WTC11 (cell line): Measurements from ENCODE around the gene NEK4. TPM values are rescaled to one million over a fixed set of nuclear protein-coding genes. Genes with fewer than 3 reads are reported as not detected.
A peak's percentile ranks its signal among the peaks of the same experiment; 100 is the strongest.

Experiments used
- ATAC-seq: fragments of 200-7000 bp; cut with Tn5 transposase; 2 replicates; pipeline ENCODE4 v1.10.0; 2021; ENCODE audit warnings: mild to moderate bottlenecking, moderate library complexity
- CTCF ChIA-PET: fragments of 300-600 bp; sonication (Branson Sonifier 250); formaldehyde crosslinking; loops from one replicate; lab custom pipeline; 2021; ENCODE audit warnings: antibody characterized with exemption; lab: Charles Lee
- POLR2A ChIA-PET: fragments of 350-600 bp; sonication (Branson Sonifier 250); formaldehyde crosslinking; loops from one replicate; lab custom pipeline; 2021; ENCODE audit warnings: antibody characterized with exemption; lab: Charles Lee
- DNase-seq: peaks from one replicate; pipeline ENCODE4 v3.0.0; 2021; ENCODE audit warnings: low spot score
- H3K27ac Mint-ChIP-seq: 2 replicates; pipeline ENCODE4 v1.8.0; 2021; ENCODE audit warnings: mixed read lengths
- H3K27me3 Mint-ChIP-seq: 2 replicates; pipeline ENCODE4 v1.8.0; 2021; ENCODE audit warnings: low read depth, mild to moderate bottlenecking, moderate library complexity, mixed read lengths
- H3K36me3 Mint-ChIP-seq: 2 replicates; pipeline ENCODE4 v1.8.0; 2021; ENCODE audit warnings: mixed read lengths
- H3K4me1 Mint-ChIP-seq: 2 replicates; pipeline ENCODE4 v1.8.0; 2022; ENCODE audit warnings: mixed read lengths
- H3K4me3 Mint-ChIP-seq: 2 replicates; pipeline ENCODE4 v1.8.0; 2021; ENCODE audit warnings: mild to moderate bottlenecking, moderate library complexity, mixed read lengths
- H3K9me3 Mint-ChIP-seq: 2 replicates; pipeline ENCODE4 v1.8.0; 2021; ENCODE audit warnings: mixed read lengths
- CBFB ChIP-seq: sonication (generic); formaldehyde crosslinking; IDR thresholded peaks from 2 replicates; pipeline ENCODE4 v1.8.1; 2022; ENCODE audit warnings: mild to moderate bottlenecking, low read depth, missing genetic modification reagents
- CREB1 ChIP-seq: sonication (generic); formaldehyde crosslinking; IDR thresholded peaks from 2 replicates; pipeline ENCODE4 v1.8.0; 2023; ENCODE audit warnings: mild to moderate bottlenecking, missing genetic modification reagents
- E2F5 ChIP-seq: sonication (generic); formaldehyde crosslinking; IDR thresholded peaks from 2 replicates; pipeline ENCODE4 v1.8.1; 2022; ENCODE audit warnings: mild to moderate bottlenecking, moderate library complexity, missing genetic modification reagents
- ELF4 ChIP-seq: sonication (generic); formaldehyde crosslinking; IDR thresholded peaks from 2 replicates; pipeline ENCODE4 v1.8.1; 2022; ENCODE audit warnings: low read depth, mild to moderate bottlenecking, moderate library complexity, missing genetic modification reagents
- FOXP4 ChIP-seq: sonication (generic); formaldehyde crosslinking; IDR thresholded peaks from 2 replicates; pipeline ENCODE4 v1.8.0; 2022; ENCODE audit warnings: mild to moderate bottlenecking, missing genetic modification reagents
- GABPB1 ChIP-seq: sonication (generic); formaldehyde crosslinking; IDR thresholded peaks from 2 replicates; pipeline ENCODE4 v1.8.1; 2023; ENCODE audit warnings: mild to moderate bottlenecking, missing genetic modification reagents
- HMGA2 ChIP-seq: fragments of 250-450 bp; sonication (Bioruptor Pico); IDR thresholded peaks from 2 replicates; pipeline ENCODE4 v1.4.0; 2021; ENCODE audit warnings: mild to moderate bottlenecking, moderate library complexity
- MYBL2 ChIP-seq: sonication (generic); formaldehyde crosslinking; IDR thresholded peaks from 2 replicates; pipeline ENCODE4 v1.8.1; 2023; ENCODE audit warnings: mild to moderate bottlenecking, moderate library complexity, missing genetic modification reagents
- PRDM15 ChIP-seq: sonication (generic); formaldehyde crosslinking; IDR thresholded peaks from 2 replicates; pipeline ENCODE4 v1.8.0; 2022; ENCODE audit warnings: missing genetic modification reagents
- SOX15 ChIP-seq: fragments of 250-450 bp; sonication (Bioruptor Pico); IDR thresholded peaks from 2 replicates; pipeline ENCODE4 v1.9.0; 2021; ENCODE audit warnings: mild to moderate bottlenecking
- SP1 ChIP-seq: sonication (generic); formaldehyde crosslinking; conservative IDR thresholded peaks from 2 replicates; pipeline ENCODE4 v1.8.1; 2022; ENCODE audit warnings: missing genetic modification reagents
- TEAD4 ChIP-seq: sonication (generic); formaldehyde crosslinking; IDR thresholded peaks from 2 replicates; pipeline ENCODE4 v1.8.0; 2022; ENCODE audit warnings: mild to moderate bottlenecking, missing genetic modification reagents
- ZBTB43 ChIP-seq: sonication (generic); formaldehyde crosslinking; IDR thresholded peaks from 2 replicates; pipeline ENCODE4 v1.8.1; 2023; ENCODE audit warnings: mild to moderate bottlenecking, missing genetic modification reagents
- ZNF219 ChIP-seq: sonication (generic); formaldehyde crosslinking; IDR thresholded peaks from 2 replicates; pipeline ENCODE4 v1.8.0; 2023; ENCODE audit warnings: missing genetic modification reagents, mild to moderate bottlenecking, borderline replicate concordance
- ZNF317 ChIP-seq: sonication (generic); formaldehyde crosslinking; IDR thresholded peaks from 2 replicates; pipeline ENCODE4 v1.8.1; 2023; ENCODE audit warnings: low read depth, mild to moderate bottlenecking, moderate library complexity, missing genetic modification reagents, borderline replicate concordance
- ZNF416 ChIP-seq: fragments of 250-450 bp; sonication (Bioruptor Pico); IDR thresholded peaks from 2 replicates; pipeline ENCODE4 v1.9.0; 2021; ENCODE audit warnings: mild to moderate bottlenecking, inconsistent platforms
- ZNF671 ChIP-seq: fragments of 250-450 bp; sonication (Bioruptor Pico); IDR thresholded peaks from 2 replicates; pipeline ENCODE4 v1.8.0; 2021; ENCODE audit warnings: mild to moderate bottlenecking
- total RNA-seq: library from RNA; stranded (reverse); gene quantifications from 3 replicates; pipeline ENCODE4 v1.2.3, GENCODE V29; 2021
- TF ChIP-seq, protein P1 (sequence below): sonication (generic); formaldehyde crosslinking; IDR thresholded peaks from 2 replicates; pipeline ENCODE4 v1.8.1; 2023; ENCODE audit warnings: mild to moderate bottlenecking, missing genetic modification reagents, moderate library complexity
- TF ChIP-seq, protein P2 (sequence below): fragments of 250-450 bp; sonication (Bioruptor Pico); IDR thresholded peaks from 2 replicates; pipeline ENCODE4 v1.9.0; 2021; ENCODE audit warnings: mild to moderate bottlenecking

NEK4 gene
- total RNA-seq, 1 experiment from 2014 or later: 31.4 TPM

GRCh38 chr3:52705438-52705687, 65.4 kb downstream of the NEK4 start (continued):
- TF ChIP-seq FOXP4 (CRISPR knock-in tag) (no peak), SP1 (CRISPR knock-in tag) (no peak), TEAD4 (no peak), MYBL2 (CRISPR knock-in tag) (no peak), SOX15 (no peak), CBFB (CRISPR knock-in tag) (no peak), HMGA2 (CRISPR knock-in tag) (no peak), E2F5 (CRISPR knock-in tag) (no peak), ZNF219 (CRISPR knock-in tag) (no peak), ZBTB43 (CRISPR knock-in tag) (0 out of 2 replicates have a peak, but pooled peaks have one; percentile 14), ELF4 (CRISPR knock-in tag) (no peak), ZNF317 (CRISPR knock-in tag) (no peak), ZNF671 (CRISPR knock-in tag) (no peak), CREB1 (no peak), ZNF416 (CRISPR knock-in tag) (no peak)
- TF ChIP-seq, protein P1, sequence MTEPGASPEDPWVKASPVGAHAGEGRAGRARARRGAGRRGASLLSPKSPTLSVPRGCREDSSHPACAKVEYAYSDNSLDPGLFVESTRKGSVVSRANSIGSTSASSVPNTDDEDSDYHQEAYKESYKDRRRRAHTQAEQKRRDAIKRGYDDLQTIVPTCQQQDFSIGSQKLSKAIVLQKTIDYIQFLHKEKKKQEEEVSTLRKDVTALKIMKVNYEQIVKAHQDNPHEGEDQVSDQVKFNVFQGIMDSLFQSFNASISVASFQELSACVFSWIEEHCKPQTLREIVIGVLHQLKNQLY (CRISPR knock-in tag): no peak
- TF ChIP-seq, protein P2, sequence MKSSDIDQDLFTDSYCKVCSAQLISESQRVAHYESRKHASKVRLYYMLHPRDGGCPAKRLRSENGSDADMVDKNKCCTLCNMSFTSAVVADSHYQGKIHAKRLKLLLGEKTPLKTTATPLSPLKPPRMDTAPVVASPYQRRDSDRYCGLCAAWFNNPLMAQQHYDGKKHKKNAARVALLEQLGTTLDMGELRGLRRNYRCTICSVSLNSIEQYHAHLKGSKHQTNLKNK (CRISPR knock-in tag): no peak

GRCh38 chr3:52704611-52705437, 65.9 kb downstream of the NEK4 start:
- POLR2A ChIA-PET: interaction anchor here (1.0 to 1.9 kb wide), 2 partner anchors 8 to 9 kb away, joined by 3 to 5 read pairs; no protein-coding TSS in a partner anchor

More at GRCh38 chr3:52704611-52705437, 65.9 kb downstream of the NEK4 start:
- Mint-ChIP-seq H3K27ac (peak overlapping the region; percentile 46), H3K4me1 (peaks cover 13% of the 10 kb centered on the region), H3K27me3 (no peaks in the 10 kb centered on the region), H3K9me3 (no peaks in the 10 kb centered on the region), H3K4me3 (peak overlapping the region; percentile 96), H3K36me3 (peaks cover 7% of the 10 kb centered on the region)
- TF ChIP-seq PRDM15 (CRISPR knock-in tag) (0 out of 2 replicates have a peak, but pooled peaks have one; percentile 36), GABPB1 (CRISPR knock-in tag) (peak; percentile 43; the same call in 1 of the 2 replicates), ZBTB43 (CRISPR knock-in tag) (no peak)
- CTCF ChIA-PET: interaction anchor here (0.6 to 1.6 kb wide), 4 partner anchors 10 to 1757 kb away, joined by 3 to 7 read pairs (median 4); no protein-coding TSS in a partner anchor
- DNase-seq (no peak), ATAC-seq (peak; percentile 5; the same call in 1 of the 2 replicates)
